Astrocyte (in vitro differentiated cells and primary cell): ENCODE measurements around the gene STK32B. TPM values are rescaled to one million over a fixed set of nuclear protein-coding genes. Genes with fewer than 3 reads are reported as not detected.

Experiments
- DNase-seq: peaks from one replicate; pipeline ENCODE4 v3.0.0-alpha.2; 2010; ENCODE audit warnings: low read depth
- FAIRE-seq: peaks from 2 replicates; lab custom pipeline; 2011; peaks lifted over from hg19 to GRCh38; lab: Jason Lieb, UNC
- H2AFZ ChIP-seq: 2 replicates; pipeline ENCODE4 v1.6.0; 2012; ENCODE audit warnings: low read depth, low read length, inconsistent platforms
- H3K27ac ChIP-seq: 2 replicates; pipeline ENCODE4 v1.5.1; 2011; ENCODE audit warnings: low read depth, low read length, inconsistent platforms
- H3K27me3 ChIP-seq: 2 replicates; pipeline ENCODE4 v1.6.0; 2011; ENCODE audit warnings: low read length, inconsistent platforms; ENCODE audit not compliant: insufficient read depth
- H3K36me3 ChIP-seq: 2 replicates; pipeline ENCODE4 v1.5.1; 2011; ENCODE audit warnings: low read length, inconsistent platforms; ENCODE audit not compliant: insufficient read depth
- H3K4me1 ChIP-seq: 2 replicates; pipeline ENCODE4 v1.5.1; 2011; ENCODE audit warnings: low read length, inconsistent platforms; ENCODE audit not compliant: insufficient read depth
- H3K4me2 ChIP-seq: 2 replicates; pipeline ENCODE4 v1.6.0; 2012; ENCODE audit warnings: low read length, inconsistent platforms
- H3K4me3 ChIP-seq: 2 replicates; pipeline ENCODE4 v1.5.1; 2011; ENCODE audit warnings: low read depth, mild to moderate bottlenecking, low read length, inconsistent platforms; ENCODE audit not compliant: insufficient read depth
- H3K79me2 ChIP-seq: 2 replicates; pipeline ENCODE4 v1.6.0; 2012; ENCODE audit warnings: mild to moderate bottlenecking, low read length, inconsistent platforms; ENCODE audit not compliant: insufficient read depth
- H3K9ac ChIP-seq: 2 replicates; pipeline ENCODE4 v1.6.0; 2012; ENCODE audit warnings: mild to moderate bottlenecking, low read length, inconsistent platforms
- H3K9me3 ChIP-seq: 2 replicates; pipeline ENCODE4 v1.5.1; 2012; ENCODE audit warnings: low read depth, mild to moderate bottlenecking, low read length, inconsistent platforms; ENCODE audit not compliant: insufficient read depth
- H4K20me1 ChIP-seq: 2 replicates; pipeline ENCODE4 v1.6.0; 2012; ENCODE audit warnings: low read length, inconsistent platforms; ENCODE audit not compliant: insufficient read depth
- H3K27ac Mint-ChIP-seq: one replicate; pipeline ENCODE4 v1.8.0; 2021; ENCODE audit warnings: mild to moderate bottlenecking, mixed read lengths; ENCODE audit not compliant: unreplicated experiment
- H3K27me3 Mint-ChIP-seq: one replicate; pipeline ENCODE4 v1.8.0; 2021; ENCODE audit warnings: low read depth, mixed read lengths; ENCODE audit not compliant: unreplicated experiment
- H3K36me3 Mint-ChIP-seq: one replicate; pipeline ENCODE4 v1.8.0; 2021; ENCODE audit warnings: low read depth, mixed read lengths; ENCODE audit not compliant: unreplicated experiment
- H3K4me1 Mint-ChIP-seq: one replicate; pipeline ENCODE4 v1.8.0; 2021; ENCODE audit warnings: low read depth, mixed read lengths; ENCODE audit not compliant: unreplicated experiment
- H3K4me3 Mint-ChIP-seq: one replicate; pipeline ENCODE4 v1.8.0; 2021; ENCODE audit warnings: mild to moderate bottlenecking, moderate library complexity, mixed read lengths; ENCODE audit not compliant: unreplicated experiment
- H3K9me3 Mint-ChIP-seq: one replicate; pipeline ENCODE4 v1.8.0; 2021; ENCODE audit warnings: mild to moderate bottlenecking, mixed read lengths; ENCODE audit not compliant: unreplicated experiment
- EZH2 ChIP-seq: IDR thresholded peaks from 2 replicates; pipeline ENCODE4 v1.6.1; 2012; ENCODE audit warnings: mild to moderate bottlenecking, low read length, inconsistent platforms; ENCODE audit not compliant: insufficient read depth
- total RNA-seq: library from RNA; stranded (reverse); gene quantifications from 2 replicates; pipeline ENCODE4 v1.2.1, GENCODE V29; 2021
- TF ChIP-seq, protein P1 (sequence below): IDR thresholded peaks from 2 replicates; pipeline ENCODE4 v1.5.1; 2011; ENCODE audit warnings: low read depth, mild to moderate bottlenecking, inconsistent platforms, low read length, moderate library complexity; ENCODE audit not compliant: insufficient read depth

The STK32B gene
- total RNA-seq, 1 donor from 2014 or later: 2.9 TPM

DNA sequence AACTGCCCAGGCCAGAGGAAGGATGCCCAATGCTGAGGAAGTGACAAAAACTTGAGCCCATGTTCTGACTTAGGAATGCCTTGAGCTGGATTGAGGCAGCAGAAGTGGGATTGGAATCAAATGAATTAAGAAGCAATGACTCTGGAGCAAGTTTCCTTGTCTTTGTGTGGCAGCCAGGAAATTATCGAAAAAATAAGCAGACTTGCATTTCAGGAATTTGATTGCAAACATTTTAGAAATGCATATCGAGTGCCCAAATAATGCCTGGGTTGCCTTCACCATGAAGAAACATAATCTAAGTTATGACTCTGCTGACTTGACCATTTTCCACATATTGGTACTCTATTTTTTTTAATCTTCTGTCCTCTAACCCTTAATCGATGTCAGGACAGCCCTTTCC lies 41.5 kb upstream of the STK32B start:
- DNase-seq (no peak), FAIRE-seq (no peak)
- Mint-ChIP-seq H3K4me1 (peaks cover 4% of the 10 kb centered on the region), H3K27ac (no peak overlapping the region), H3K27me3 (peaks cover 25% of the 10 kb centered on the region), H3K36me3 (no peaks in the 10 kb centered on the region), H3K4me3 (no peak overlapping the region), H3K9me3 (peaks cover 5% of the 10 kb centered on the region)
- Histone ChIP-seq H3K4me2 (no peak overlapping the region), H3K9ac (no peak overlapping the region), H3K36me3 (no peaks in the 10 kb centered on the region), H4K20me1 (no peaks in the 10 kb centered on the region), H2AFZ (no peak overlapping the region), H3K27me3 (peaks cover 9% of the 10 kb centered on the region), H3K4me3 (no peak overlapping the region), H3K27ac (no peak overlapping the region), H3K4me1 (no peaks in the 10 kb centered on the region), H3K9me3 (no peaks in the 10 kb centered on the region), H3K79me2 (no peaks in the 10 kb centered on the region)
- TF ChIP-seq EZH2: no peak
- TF ChIP-seq, protein P1, sequence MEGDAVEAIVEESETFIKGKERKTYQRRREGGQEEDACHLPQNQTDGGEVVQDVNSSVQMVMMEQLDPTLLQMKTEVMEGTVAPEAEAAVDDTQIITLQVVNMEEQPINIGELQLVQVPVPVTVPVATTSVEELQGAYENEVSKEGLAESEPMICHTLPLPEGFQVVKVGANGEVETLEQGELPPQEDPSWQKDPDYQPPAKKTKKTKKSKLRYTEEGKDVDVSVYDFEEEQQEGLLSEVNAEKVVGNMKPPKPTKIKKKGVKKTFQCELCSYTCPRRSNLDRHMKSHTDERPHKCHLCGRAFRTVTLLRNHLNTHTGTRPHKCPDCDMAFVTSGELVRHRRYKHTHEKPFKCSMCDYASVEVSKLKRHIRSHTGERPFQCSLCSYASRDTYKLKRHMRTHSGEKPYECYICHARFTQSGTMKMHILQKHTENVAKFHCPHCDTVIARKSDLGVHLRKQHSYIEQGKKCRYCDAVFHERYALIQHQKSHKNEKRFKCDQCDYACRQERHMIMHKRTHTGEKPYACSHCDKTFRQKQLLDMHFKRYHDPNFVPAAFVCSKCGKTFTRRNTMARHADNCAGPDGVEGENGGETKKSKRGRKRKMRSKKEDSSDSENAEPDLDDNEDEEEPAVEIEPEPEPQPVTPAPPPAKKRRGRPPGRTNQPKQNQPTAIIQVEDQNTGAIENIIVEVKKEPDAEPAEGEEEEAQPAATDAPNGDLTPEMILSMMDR: no peak

DNA sequence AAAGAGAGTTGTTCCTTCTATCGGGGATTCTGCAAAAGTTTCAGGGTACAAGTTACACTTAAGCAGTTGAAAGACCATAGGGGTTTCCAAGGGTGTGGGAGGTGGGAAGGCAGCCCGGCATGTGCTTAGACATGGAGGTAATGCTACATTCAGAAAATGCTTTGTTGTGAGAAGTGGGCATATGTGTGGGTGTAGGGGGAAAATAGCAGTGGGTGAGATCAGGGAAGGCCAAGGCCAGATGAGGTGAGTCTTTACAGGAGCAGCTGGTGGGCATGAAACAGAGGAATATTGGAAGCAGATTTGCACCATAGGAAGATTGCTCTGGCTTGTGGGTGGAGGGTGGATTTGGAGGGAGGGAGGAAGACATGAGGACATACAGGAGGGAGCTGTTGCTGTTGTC lies 40.3 kb upstream of the STK32B start:
- Mint-ChIP-seq H3K9me3 (peaks cover 5% of the 10 kb centered on the region), H3K27me3 (peaks cover 20% of the 10 kb centered on the region), H3K36me3 (no peaks in the 10 kb centered on the region), H3K4me1 (peaks cover 4% of the 10 kb centered on the region), H3K27ac (no peak overlapping the region), H3K4me3 (no peak overlapping the region)
- H3K9me3 ChIP-seq: no peaks in the 10 kb centered on the region
- no peak for FAIRE-seq
- no peaks in the 10 kb centered on the region for H3K79me2 ChIP-seq
- H3K9ac ChIP-seq: no peak overlapping the region
- no peak overlapping the region for H3K4me2 ChIP-seq
- DNase-seq: no peak
- H3K36me3 ChIP-seq: no peaks in the 10 kb centered on the region
- no peak overlapping the region for H3K4me3 ChIP-seq
- H4K20me1 ChIP-seq: no peaks in the 10 kb centered on the region
- H3K27ac ChIP-seq: no peak overlapping the region
- TF ChIP-seq, protein P1: no peak
- TF ChIP-seq EZH2: no peak
- H3K4me1 ChIP-seq: no peaks in the 10 kb centered on the region
- peaks cover 7% of the 10 kb centered on the region for H3K27me3 ChIP-seq
- no peak overlapping the region for H2AFZ ChIP-seq

GRCh38 chr4:5012244-5012898 lies 38.9 kb upstream of the STK32B start:
- no peak overlapping the region for H3K4me3 ChIP-seq
- TF ChIP-seq EZH2: no peak
- TF ChIP-seq, protein P1: no peak
- H3K9me3 ChIP-seq: no peaks in the 10 kb centered on the region
- peaks cover 31% of the 10 kb centered on the region for H3K27me3 Mint-ChIP-seq
- no peak overlapping the region for H2AFZ ChIP-seq
- peaks cover 7% of the 10 kb centered on the region for H3K27me3 ChIP-seq
- H3K4me1 Mint-ChIP-seq: peaks cover 4% of the 10 kb centered on the region
- FAIRE-seq (no peak), DNase-seq (no peak)
- H3K27ac Mint-ChIP-seq: no peak overlapping the region
- no peak overlapping the region for H3K27ac ChIP-seq
- no peak overlapping the region for H3K4me3 Mint-ChIP-seq
- H3K9me3 Mint-ChIP-seq: peaks cover 5% of the 10 kb centered on the region
- H3K36me3 Mint-ChIP-seq: no peaks in the 10 kb centered on the region
- no peaks in the 10 kb centered on the region for H4K20me1 ChIP-seq
- H3K4me2 ChIP-seq: no peak overlapping the region
- H3K79me2 ChIP-seq: no peaks in the 10 kb centered on the region
- H3K4me1 ChIP-seq: no peaks in the 10 kb centered on the region
- no peak overlapping the region for H3K9ac ChIP-seq
- H3K36me3 ChIP-seq: no peaks in the 10 kb centered on the region
